HG02610 (cell line): ENCODE measurements around the gene UBA52.
"Not testable (repeated sequence)": the region's sequence is repeated elsewhere in the genome, so short reads cannot be mapped to it uniquely, and the experiment has no call there.

Experiments used
- ATAC-seq: cut with Tn5 transposase; IDR thresholded peaks from one replicate; pipeline ENCODE4 v1.9.1; 2021; ENCODE audit warnings: mild to moderate bottlenecking, moderate library complexity; ENCODE audit not compliant: unreplicated experiment

Gene UBA52

DNA sequence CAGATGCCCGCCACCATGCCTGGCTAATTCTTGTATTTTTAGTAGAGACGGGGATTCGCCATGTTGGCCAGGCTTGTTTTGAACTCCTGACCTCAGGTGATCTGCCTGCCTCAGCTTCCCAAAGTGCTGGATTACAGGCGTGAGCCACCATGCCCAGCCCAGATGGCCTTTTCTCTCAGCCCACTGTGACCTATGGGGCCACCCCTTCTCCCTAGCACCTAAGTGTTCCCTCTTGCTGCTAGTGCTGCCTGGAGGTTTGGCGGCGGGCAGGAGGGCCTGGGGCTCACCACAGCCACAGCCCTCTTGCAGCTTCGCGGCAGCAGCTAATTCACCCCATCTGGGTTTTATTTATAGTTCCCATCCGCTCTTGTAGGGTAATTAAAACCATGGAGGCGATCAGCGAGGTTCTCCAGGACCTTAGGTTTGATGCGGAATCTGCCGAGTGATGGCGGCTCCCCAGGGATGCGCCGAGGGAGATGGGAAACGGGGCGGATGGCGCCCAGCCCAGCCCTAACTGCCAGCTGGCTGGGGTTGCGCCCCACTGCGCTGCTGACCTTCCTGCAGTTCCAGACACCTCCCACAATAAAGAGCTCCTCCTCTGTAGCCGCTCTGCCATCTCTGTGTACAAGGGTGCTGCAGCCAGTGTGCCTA is 20.2 kb downstream of the UBA52 start:
- ATAC-seq: no peak

GRCh38 chr19:18592732-18593131 is 21.1 kb downstream of the UBA52 start:
- ATAC-seq: not testable (repeated sequence)

GRCh38 chr19:18593367-18594095 is 21.9 kb downstream of the UBA52 start:
- ATAC-seq: no peak

DNA sequence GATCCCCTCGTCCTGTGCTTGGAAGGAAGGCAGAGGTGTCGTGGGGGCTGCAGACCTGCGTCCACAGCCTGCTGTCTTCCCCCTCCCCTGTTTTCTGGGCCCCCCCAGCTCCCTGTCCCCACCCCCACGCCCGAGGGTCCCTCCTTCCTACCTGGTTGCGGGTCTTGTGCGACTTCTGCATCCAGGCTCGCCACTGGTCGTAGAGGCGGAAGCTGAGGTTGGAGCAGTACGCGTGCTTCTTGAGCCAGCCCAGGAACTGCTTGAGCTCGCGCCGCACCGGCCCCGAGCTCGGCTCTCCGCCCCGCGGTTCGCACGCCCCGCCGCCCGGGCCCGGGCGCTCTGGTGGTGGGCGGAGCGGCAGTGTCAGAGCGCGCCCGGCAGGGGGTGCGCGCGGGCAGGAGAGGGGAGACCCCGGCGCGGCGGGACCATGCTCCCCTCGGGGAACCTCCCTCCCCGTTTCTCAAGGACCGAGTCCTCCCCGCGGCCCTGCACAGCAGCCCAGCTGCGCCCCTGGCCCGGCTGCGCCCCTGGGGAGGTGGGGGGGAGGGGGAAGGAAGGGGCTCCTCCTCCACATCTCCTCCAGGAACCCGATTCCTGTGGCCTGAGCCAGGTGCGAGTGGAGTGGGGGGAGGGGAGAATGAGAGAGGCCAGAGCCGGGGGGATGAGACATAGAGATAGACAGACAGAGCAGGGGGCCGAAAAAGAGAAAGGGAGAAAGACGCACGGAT is 22.6 kb downstream of the UBA52 start:
- peak; percentile 56 for ATAC-seq

DNA sequence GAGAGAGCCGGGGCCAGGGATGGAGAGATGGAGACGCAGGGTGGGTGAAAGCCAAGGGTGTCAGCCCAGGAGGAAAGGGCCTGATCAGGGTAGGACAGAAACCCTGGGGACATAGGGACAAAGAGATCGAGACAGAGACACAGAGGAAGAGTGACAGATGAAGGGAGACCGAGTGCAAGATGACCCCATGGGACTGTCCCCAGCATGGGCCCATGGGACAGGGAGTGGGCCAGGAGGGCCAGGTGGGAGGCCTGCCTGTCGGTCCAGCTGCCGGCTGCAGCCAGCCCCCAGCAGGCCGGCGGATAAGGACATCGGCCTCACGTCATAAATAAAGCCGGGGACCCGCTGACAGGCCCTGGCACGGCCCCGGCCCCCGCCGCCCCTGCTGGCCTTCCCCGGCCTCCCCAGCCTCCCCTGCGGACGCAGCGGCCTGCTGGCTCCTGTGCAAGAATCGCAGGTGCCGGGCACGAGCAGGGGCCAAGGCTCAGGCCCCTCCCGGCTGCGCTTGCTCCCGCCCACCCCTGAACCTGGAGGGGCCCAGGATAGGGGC is 23.2 kb downstream of the UBA52 start:
- no peak for ATAC-seq

DNA sequence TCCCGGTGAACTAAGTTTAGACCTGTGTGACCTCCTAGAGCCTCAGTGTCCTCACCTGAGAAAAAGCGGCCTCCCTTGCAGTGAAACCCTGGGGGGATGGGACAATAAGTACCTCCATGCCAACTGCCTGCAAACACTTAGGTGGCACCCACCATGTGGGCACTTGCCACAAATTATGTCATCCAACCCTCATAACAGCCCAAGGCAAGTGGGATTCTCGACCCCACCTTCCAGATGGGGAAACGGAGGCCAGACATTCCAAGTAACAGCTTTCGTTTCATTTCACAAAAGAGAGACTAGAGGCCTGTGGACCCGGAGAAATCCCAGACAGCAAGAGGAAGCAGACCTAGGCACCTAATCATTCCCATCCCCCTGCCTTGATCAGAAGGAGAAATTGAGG is 23.8 kb downstream of the UBA52 start:
- ATAC-seq: no peak

DNA sequence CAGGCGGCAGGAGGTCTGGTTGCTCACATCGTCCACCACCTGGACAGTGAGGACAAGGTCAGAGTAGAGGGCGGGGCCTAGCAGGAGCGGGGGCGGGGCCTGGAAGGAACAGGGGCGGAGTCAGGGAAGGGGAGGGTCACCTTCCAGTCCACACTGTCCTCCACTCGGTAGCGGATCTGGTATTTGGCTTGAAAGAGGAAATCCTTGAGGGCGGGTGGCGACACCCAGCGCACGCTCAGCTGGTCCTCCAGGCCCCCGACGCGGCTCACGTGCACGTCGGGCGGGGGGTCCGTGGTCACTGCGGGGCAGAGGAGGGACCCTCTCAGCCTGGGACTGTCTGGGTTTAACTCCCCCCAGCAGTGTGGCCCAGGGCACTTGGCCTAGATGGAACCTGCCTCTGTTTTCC is 25.1 kb downstream of the UBA52 start:
- ATAC-seq: no peak

- ATAC-seq: no peak
Observed at GRCh38 chr19:18597809-18598660, 26.4 kb downstream of the UBA52 start.

DNA sequence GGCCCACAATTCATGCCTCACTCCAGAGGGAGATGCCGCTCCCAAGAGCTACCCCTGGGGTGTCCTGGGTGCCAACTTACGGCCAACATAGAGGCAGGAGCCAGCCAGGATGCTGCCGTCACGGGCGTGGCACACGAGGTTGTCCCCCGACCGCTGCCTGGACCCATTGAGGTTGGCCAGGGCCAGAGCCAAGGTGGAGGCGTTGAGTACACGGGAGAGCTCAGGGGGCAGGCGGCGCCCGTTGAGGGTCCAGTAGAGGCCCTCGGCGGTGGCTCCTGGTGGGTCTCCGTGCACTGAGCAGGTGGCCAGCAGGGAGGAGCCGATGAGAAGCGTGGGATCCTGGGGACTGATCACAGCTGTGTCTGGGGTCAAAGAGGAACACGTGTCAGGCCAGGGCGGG is 27.8 kb downstream of the UBA52 start:
- ATAC-seq: no peak

DNA sequence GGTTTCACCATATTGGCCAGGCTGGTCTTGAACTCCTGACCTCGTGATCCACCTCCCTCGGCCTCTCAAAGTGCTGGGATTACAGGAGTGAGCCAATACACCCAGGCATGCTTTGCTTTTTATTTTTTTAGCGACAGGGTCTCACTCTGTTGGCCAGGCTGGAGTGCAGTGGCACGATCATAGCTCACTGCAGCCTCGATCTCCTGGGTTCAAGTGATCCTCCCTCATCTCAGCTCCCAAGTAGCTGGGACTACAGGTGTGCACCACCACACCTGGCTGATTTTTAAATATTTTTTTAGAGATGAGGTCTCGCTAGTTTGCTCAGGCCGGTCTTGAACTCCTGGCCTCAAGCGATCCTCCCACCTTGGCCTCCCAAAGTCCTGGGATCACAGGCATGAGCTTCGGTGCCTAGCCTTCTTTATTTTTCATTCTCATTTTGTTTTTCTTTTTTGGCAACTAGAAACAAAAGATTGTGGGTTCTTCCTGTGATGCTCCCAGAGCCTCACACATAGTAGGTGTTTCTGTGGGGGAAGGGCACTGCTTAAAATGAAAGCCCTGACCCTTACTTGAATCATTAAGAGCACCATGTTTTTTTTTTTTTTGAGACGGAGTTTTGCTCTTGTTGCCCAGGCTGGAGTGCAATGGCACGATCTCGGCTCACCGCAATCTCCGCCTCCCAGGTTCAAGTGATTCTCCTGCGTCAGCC is 29.2 kb downstream of the UBA52 start:
- not testable (repeated sequence) for ATAC-seq

DNA sequence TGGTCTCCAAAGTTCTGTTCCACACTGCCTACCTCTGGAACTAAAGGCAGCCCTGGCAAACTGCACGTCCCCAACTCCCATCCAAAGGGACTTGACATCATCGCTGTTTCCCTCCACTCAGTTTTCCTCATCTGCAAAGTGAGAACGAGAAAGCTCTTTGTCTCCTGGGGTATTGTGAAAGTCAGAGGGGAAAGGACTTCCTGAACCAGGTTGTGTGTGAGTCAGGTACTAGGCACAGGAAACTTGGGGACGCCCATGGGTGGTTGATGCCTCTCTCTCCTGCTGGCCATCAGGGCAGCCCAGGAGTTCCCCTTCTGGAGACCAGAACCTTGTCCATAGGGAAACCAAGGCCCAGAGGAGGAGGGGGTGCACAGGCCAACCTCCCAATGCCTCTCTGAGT is 30.2 kb downstream of the UBA52 start:
- no peak for ATAC-seq

- no peak for ATAC-seq
Observed at GRCh38 chr19:18603255-18603957, 31.7 kb downstream of the UBA52 start.

- ATAC-seq: no peak
Observed at GRCh38 chr19:18603958-18604819, 32.5 kb downstream of the UBA52 start.

DNA sequence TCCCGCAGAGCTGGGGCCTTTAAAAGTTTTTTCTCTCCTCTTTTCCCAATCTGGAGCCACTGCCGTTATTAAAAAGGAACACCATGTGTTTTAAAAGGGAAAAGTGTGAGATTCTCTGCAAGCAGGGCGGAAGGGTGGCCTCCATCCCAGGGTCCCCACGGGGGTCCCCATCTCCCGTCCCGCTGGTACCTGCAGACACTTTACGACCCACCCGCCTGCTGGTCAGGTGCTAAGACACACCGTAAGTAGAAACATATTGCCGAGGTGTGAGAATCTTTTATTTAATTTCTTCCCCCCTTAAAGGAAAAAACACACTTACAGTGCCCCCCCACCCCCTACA is 33.1 kb downstream of the UBA52 start:
- ATAC-seq: no peak

DNA sequence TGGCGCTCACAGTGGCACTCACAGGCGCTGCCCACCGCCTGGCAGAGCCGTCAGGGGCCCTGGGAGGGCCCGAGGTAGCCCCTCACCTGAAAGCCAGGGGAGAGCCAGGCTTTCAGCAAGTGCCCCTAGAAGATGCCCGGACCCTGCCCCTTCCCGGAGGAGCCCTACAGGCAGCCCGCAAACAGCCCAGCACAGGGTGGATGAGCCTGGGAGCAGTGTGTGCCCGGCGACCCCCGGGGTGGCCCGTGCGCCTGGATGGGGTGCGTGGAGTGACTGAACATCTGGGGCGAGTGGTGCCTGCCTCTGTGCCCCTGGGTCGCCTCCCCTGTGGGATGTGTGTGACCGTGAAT is 33.5 kb downstream of the UBA52 start:
- no peak for ATAC-seq

- no peak for ATAC-seq
Observed at GRCh38 chr19:18605546-18606280, 34.1 kb downstream of the UBA52 start.

DNA sequence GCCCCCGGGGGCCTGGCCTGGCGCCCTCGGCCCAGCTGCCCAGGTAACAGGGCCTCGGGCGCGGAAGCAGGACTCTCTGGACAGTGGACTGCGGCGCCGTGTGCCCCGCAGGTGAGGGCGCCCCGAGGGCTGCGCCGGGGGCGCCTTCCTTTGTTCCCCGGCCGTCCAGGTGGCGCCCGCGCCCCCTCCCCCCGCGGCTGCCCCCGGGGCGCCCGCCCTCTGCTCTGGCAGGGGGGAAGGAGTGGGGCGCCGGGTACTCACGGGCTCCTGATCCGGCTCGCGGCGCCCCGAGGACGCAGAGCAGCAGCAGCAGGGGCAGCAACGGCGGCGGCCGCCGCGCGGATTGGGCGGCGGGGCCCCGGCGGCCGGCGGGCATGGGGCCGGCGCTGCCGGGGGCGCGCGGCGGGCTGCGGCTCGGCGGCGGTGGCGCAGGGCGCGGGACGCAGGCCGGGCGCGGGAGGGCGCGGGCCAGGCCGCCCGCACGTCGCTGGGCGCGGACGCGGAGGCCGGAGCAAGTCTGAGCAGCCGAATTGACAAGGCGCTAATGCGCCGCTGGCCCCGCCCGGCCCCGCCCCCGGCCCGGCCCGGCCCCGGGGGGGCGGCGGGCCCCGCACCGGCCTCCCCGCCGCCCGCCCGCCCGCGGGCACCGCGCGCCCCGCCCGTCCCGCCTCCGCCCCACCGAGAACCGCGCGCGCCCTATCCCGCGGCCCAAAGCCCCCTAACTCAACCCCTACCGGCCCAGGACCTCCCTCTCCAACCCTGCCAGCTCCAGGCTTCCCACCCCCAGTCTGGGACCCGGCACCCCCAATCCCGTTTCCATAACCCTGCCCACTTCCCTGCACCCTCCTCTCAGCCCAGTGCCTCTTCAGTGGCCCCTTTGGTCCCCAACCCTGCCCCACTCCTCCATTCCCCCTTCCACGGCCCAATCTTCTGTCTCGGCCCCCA is 34.9 kb downstream of the UBA52 start, which contains the start of gene CRLF1:
Gene CRLF1, minus strand, starts transcription at position 519 of the 945 bp plus-strand sequence. Its CDS starts 143 bp downstream, at position 376.
- ATAC-seq: no peak
